Activated CD8-positive, alpha-beta T cell treated with anti-CD3 and anti-CD28 coated beads, Interleukin-2, amount 10 ng/mL, durations not matched to agents 7 days and 5 days (primary cell): Measurements from ENCODE around the gene PPFIBP1. TPM values are rescaled to one million over a fixed set of nuclear protein-coding genes. Genes with fewer than 3 reads are reported as not detected.

Source experiments
- ATAC-seq: fragments of 150-1000 bp; cut with Tn5 transposase; one replicate; pipeline ENCODE4 v1.10.0; 2021; ENCODE audit warnings: moderate library complexity
- CTCF ChIA-PET: fragments of 350-600 bp; sonication (Branson Sonifier 250); formaldehyde crosslinking; loops from one replicate; lab custom pipeline; 2021; ENCODE audit warnings: antibody characterized with exemption; lab: Charles Lee
- POLR2A ChIA-PET: fragments of 350-600 bp; sonication (Branson Sonifier 250); formaldehyde crosslinking; loops from one replicate; lab custom pipeline; 2021; ENCODE audit warnings: antibody characterized with exemption; lab: Charles Lee
- DNase-seq: peaks from one replicate; pipeline ENCODE4 v3.0.0-alpha.2; 2020
- H3K27ac Mint-ChIP-seq: one replicate; pipeline ENCODE4 v1.8.0; 2021; ENCODE audit warnings: mild to moderate bottlenecking, mixed read lengths
- H3K27me3 Mint-ChIP-seq: one replicate; pipeline ENCODE4 v1.8.0; 2021; ENCODE audit warnings: low read depth, mixed read lengths
- H3K36me3 Mint-ChIP-seq: one replicate; pipeline ENCODE4 v1.8.0; 2021; ENCODE audit warnings: low read depth, mixed read lengths
- H3K4me1 Mint-ChIP-seq: one replicate; pipeline ENCODE4 v1.8.0; 2021; ENCODE audit warnings: low read depth, mixed read lengths
- H3K4me3 Mint-ChIP-seq: one replicate; pipeline ENCODE4 v1.8.0; 2021; ENCODE audit warnings: mild to moderate bottlenecking, mixed read lengths
- H3K9me3 Mint-ChIP-seq: one replicate; pipeline ENCODE4 v1.8.0; 2022; ENCODE audit warnings: mixed read lengths; ENCODE audit not compliant: insufficient read depth
- total RNA-seq, 2 experiments: library from RNA; stranded (reverse); gene quantifications; one replicate each; pipeline ENCODE4 v1.2.3, GENCODE V29; 2021

PPFIBP1 gene
- total RNA-seq, 2 experiments from 2014 or later, result 17.5 TPM

- POLR2A ChIA-PET, result no interaction called here
- DNase-seq, result no peak
- CTCF ChIA-PET, result interaction anchor here (1.6 to 2.8 kb wide), 2 partner anchors 64 to 154 kb away, joined by 6 to 12 read pairs; no protein-coding TSS in a partner anchor
- H3K4me3 Mint-ChIP-seq, result no peak overlapping the region
- no peak overlapping the region for H3K27ac Mint-ChIP-seq
- peaks cover 13% of the 10 kb centered on the region for H3K27me3 Mint-ChIP-seq
- ATAC-seq, result no peak
- H3K36me3 Mint-ChIP-seq, result peaks cover 33% of the 10 kb centered on the region
- H3K9me3 Mint-ChIP-seq, result no peaks in the 10 kb centered on the region
- H3K4me1 Mint-ChIP-seq, result peaks cover 44% of the 10 kb centered on the region
These were observed 25.2 kb upstream of the PPFIBP1 start for GRCh38 chr12:27498761-27499160.

- ATAC-seq (no peak), DNase-seq (no peak)
- H3K36me3 Mint-ChIP-seq, result peaks cover 35% of the 10 kb centered on the region
- H3K27ac Mint-ChIP-seq, result no peak overlapping the region
- no peak overlapping the region for H3K4me3 Mint-ChIP-seq
- no peaks in the 10 kb centered on the region for H3K9me3 Mint-ChIP-seq
- peaks cover 13% of the 10 kb centered on the region for H3K27me3 Mint-ChIP-seq
- POLR2A ChIA-PET, result no interaction called here
- H3K4me1 Mint-ChIP-seq, result peaks cover 44% of the 10 kb centered on the region
- CTCF ChIA-PET, result no interaction called here
These were observed 24.6 kb upstream of the PPFIBP1 start for GRCh38 chr12:27499377-27499776.

GRCh38 chr12:27500546-27500945 lies 23.5 kb upstream of the PPFIBP1 start:
- Mint-ChIP-seq H3K9me3 (no peaks in the 10 kb centered on the region), H3K27me3 (peaks cover 12% of the 10 kb centered on the region), H3K4me3 (no peak overlapping the region), H3K36me3 (peaks cover 35% of the 10 kb centered on the region), H3K4me1 (peaks cover 44% of the 10 kb centered on the region), H3K27ac (no peak overlapping the region)
- ATAC-seq (no peak), DNase-seq (no peak)
- ChIA-PET POLR2A (no interaction called here), CTCF (no interaction called here)

- ChIA-PET CTCF (interaction anchor here (1.0 to 2.4 kb wide), 3 partner anchors 31 to 151 kb away, joined by 3 to 6 read pairs (median 3); no protein-coding TSS in a partner anchor), POLR2A (interaction anchor here (0.6 to 0.9 kb wide), 2 partner anchors 22 to 240 kb away, joined by 3 read pairs; partner anchors contain the start of gene PPFIBP1)
- H3K27ac Mint-ChIP-seq, result peak overlapping the region; percentile 41
- H3K4me1 Mint-ChIP-seq, result peaks cover 44% of the 10 kb centered on the region
- H3K27me3 Mint-ChIP-seq, result peaks cover 15% of the 10 kb centered on the region
- H3K4me3 Mint-ChIP-seq, result peak overlapping the region; percentile 28
- H3K9me3 Mint-ChIP-seq, result peaks cover 5% of the 10 kb centered on the region
- ATAC-seq, result peak; percentile 38
- H3K36me3 Mint-ChIP-seq, result peaks cover 35% of the 10 kb centered on the region
- DNase-seq, result no peak
These were observed 22.0 kb upstream of the PPFIBP1 start for GRCh38 chr12:27502021-27502435.

GRCh38 chr12:27504507-27504906 lies 19.5 kb upstream of the PPFIBP1 start:
- DNase-seq, result no peak
- no peak for ATAC-seq
- no peak overlapping the region for H3K4me3 Mint-ChIP-seq
- H3K27me3 Mint-ChIP-seq, result peaks cover 21% of the 10 kb centered on the region
- ChIA-PET CTCF (interaction anchor here (1.2 kb wide), 1 partner anchor 19 kb away, joined by 3 read pairs; no protein-coding TSS in a partner anchor), POLR2A (no interaction called here)
- H3K9me3 Mint-ChIP-seq, result peaks cover 7% of the 10 kb centered on the region
- peaks cover 19% of the 10 kb centered on the region for H3K4me1 Mint-ChIP-seq
- H3K36me3 Mint-ChIP-seq, result peaks cover 24% of the 10 kb centered on the region
- H3K27ac Mint-ChIP-seq, result no peak overlapping the region

GRCh38 chr12:27505109-27505508 lies 18.9 kb upstream of the PPFIBP1 start:
- Mint-ChIP-seq H3K36me3 (peaks cover 21% of the 10 kb centered on the region), H3K27ac (no peak overlapping the region), H3K9me3 (peaks cover 7% of the 10 kb centered on the region), H3K4me3 (no peak overlapping the region), H3K27me3 (peaks cover 21% of the 10 kb centered on the region), H3K4me1 (peaks cover 16% of the 10 kb centered on the region)
- CTCF ChIA-PET, result interaction anchor here (1.2 kb wide), 1 partner anchor 18 kb away, joined by 3 read pairs; no protein-coding TSS in a partner anchor
- DNase-seq, result no peak
- no peak for ATAC-seq
- POLR2A ChIA-PET, result no interaction called here

GRCh38 chr12:27505761-27506160 lies 18.2 kb upstream of the PPFIBP1 start:
- Mint-ChIP-seq H3K36me3 (peaks cover 18% of the 10 kb centered on the region), H3K9me3 (peaks cover 7% of the 10 kb centered on the region), H3K27me3 (peaks cover 22% of the 10 kb centered on the region), H3K4me3 (no peak overlapping the region), H3K4me1 (peaks cover 13% of the 10 kb centered on the region), H3K27ac (no peak overlapping the region)
- ATAC-seq (no peak), DNase-seq (no peak)
- POLR2A ChIA-PET, result no interaction called here
- CTCF ChIA-PET, result no interaction called here

GRCh38 chr12:27506645-27507189 lies 17.3 kb upstream of the PPFIBP1 start:
- peaks cover 7% of the 10 kb centered on the region for H3K9me3 Mint-ChIP-seq
- H3K36me3 Mint-ChIP-seq, result peaks cover 15% of the 10 kb centered on the region
- peaks cover 9% of the 10 kb centered on the region for H3K4me1 Mint-ChIP-seq
- ATAC-seq (no peak), DNase-seq (no peak)
- H3K27me3 Mint-ChIP-seq, result peaks cover 29% of the 10 kb centered on the region
- ChIA-PET CTCF (no interaction called here), POLR2A (no interaction called here)
- no peak overlapping the region for H3K4me3 Mint-ChIP-seq
- no peak overlapping the region for H3K27ac Mint-ChIP-seq

- peaks cover 31% of the 10 kb centered on the region for H3K27me3 Mint-ChIP-seq
- no peak overlapping the region for H3K4me3 Mint-ChIP-seq
- DNase-seq, result no peak
- H3K9me3 Mint-ChIP-seq, result peaks cover 7% of the 10 kb centered on the region
- ATAC-seq, result no peak
- POLR2A ChIA-PET, result interaction anchor here (0.5 kb wide), 1 partner anchor 90 kb away, joined by 3 read pairs; no protein-coding TSS in a partner anchor
- no peaks in the 10 kb centered on the region for H3K4me1 Mint-ChIP-seq
- H3K27ac Mint-ChIP-seq, result no peak overlapping the region
- CTCF ChIA-PET, result no interaction called here
- H3K36me3 Mint-ChIP-seq, result peaks cover 6% of the 10 kb centered on the region
These were observed 15.1 kb upstream of the PPFIBP1 start for GRCh38 chr12:27508736-27509431.

GRCh38 chr12:27511031-27511722 lies 12.8 kb upstream of the PPFIBP1 start:
- H3K4me1 Mint-ChIP-seq, result no peaks in the 10 kb centered on the region
- ChIA-PET CTCF (interaction anchor here (1.0 kb wide), 1 partner anchor 12 kb away, joined by 3 read pairs; no protein-coding TSS in a partner anchor), POLR2A (no interaction called here)
- no peak overlapping the region for H3K27ac Mint-ChIP-seq
- DNase-seq (no peak), ATAC-seq (no peak)
- peaks cover 7% of the 10 kb centered on the region for H3K9me3 Mint-ChIP-seq
- peaks cover 5% of the 10 kb centered on the region for H3K36me3 Mint-ChIP-seq
- H3K27me3 Mint-ChIP-seq, result peaks cover 30% of the 10 kb centered on the region
- H3K4me3 Mint-ChIP-seq, result no peak overlapping the region

- no peak overlapping the region for H3K27ac Mint-ChIP-seq
- ATAC-seq (no peak), DNase-seq (no peak)
- H3K4me3 Mint-ChIP-seq, result no peak overlapping the region
- no peaks in the 10 kb centered on the region for H3K4me1 Mint-ChIP-seq
- CTCF ChIA-PET, result interaction anchor here (1.0 kb wide), 1 partner anchor 12 kb away, joined by 3 read pairs; no protein-coding TSS in a partner anchor
- H3K9me3 Mint-ChIP-seq, result peaks cover 6% of the 10 kb centered on the region
- peaks cover 30% of the 10 kb centered on the region for H3K27me3 Mint-ChIP-seq
- H3K36me3 Mint-ChIP-seq, result peaks cover 1% of the 10 kb centered on the region
- POLR2A ChIA-PET, result no interaction called here
These were observed 12.3 kb upstream of the PPFIBP1 start for GRCh38 chr12:27511723-27512045.
